Endothelial cell of umbilical vein (primary cell): Measurements from ENCODE around the gene TRMT10B. TPM values are rescaled to one million over a fixed set of nuclear protein-coding genes. Genes with fewer than 3 reads are reported as not detected.

Experiments
- BruUV-seq: library from RNA; stranded (reverse); fragments of 400-500 nt; replicated peaks from 2 replicates; lab custom pipeline; 2021; lab: Mats Ljungman, UMichigan
- CTCF ChIA-PET: fragments of 300-600, 350-600 bp; sonication (Branson Sonifier 250); formaldehyde crosslinking; loops from one replicate; lab custom pipeline; 2021; ENCODE audit warnings: antibody characterized with exemption, inconsistent platforms; lab: Charles Lee
- POLR2A ChIA-PET: fragments of 300-600, 350-600 bp; sonication (Branson Sonifier 250); formaldehyde crosslinking; loops from one replicate; lab custom pipeline; 2021; ENCODE audit warnings: antibody characterized with exemption, inconsistent platforms; lab: Charles Lee
- DNase-seq: peaks from one replicate; pipeline ENCODE4 v3.0.0-alpha.2; 2011; ENCODE audit warnings: low read depth, low spot score
- FAIRE-seq: peaks from 2 replicates; lab custom pipeline; 2011; peaks lifted over from hg19 to GRCh38; lab: Jason Lieb, UNC
- H2AFZ ChIP-seq: 2 replicates; pipeline ENCODE4 v1.6.0; 2012; ENCODE audit warnings: low read depth, low read length, control low read depth, inconsistent platforms
- H3K27ac ChIP-seq: 2 replicates; pipeline ENCODE4 v1.5.1; 2011; ENCODE audit warnings: low read depth, mild to moderate bottlenecking, control low read depth, low read length, moderate library complexity; ENCODE audit not compliant: insufficient read depth
- H3K27me3 ChIP-seq, 2 experiments: 2 replicates each; pipeline versions ENCODE4 v1.6.0 to v1.6.1; 2011; ENCODE audit warnings: low read length in 2 of 2, mixed read lengths in 1 of 2; ENCODE audit not compliant: control insufficient read depth in 2 of 2, insufficient read depth in 2 of 2
- H3K36me3 ChIP-seq, 2 experiments: 2 replicates in 1 of 2; 3 replicates in 1 of 2; pipeline ENCODE4 v1.5.1; 2011; ENCODE audit warnings: low read length in 2 of 2, mild to moderate bottlenecking in 1 of 2, moderate library complexity in 1 of 2; ENCODE audit not compliant: control insufficient read depth in 2 of 2, insufficient read depth in 2 of 2; ENCODE audit errors: extremely low read depth in 1 of 2
- H3K4me1 ChIP-seq: 3 replicates; pipeline ENCODE4 v1.5.1; 2011; ENCODE audit warnings: mild to moderate bottlenecking, low read length; ENCODE audit not compliant: control insufficient read depth, insufficient read depth; ENCODE audit errors: extremely low read depth
- H3K4me2 ChIP-seq: 2 replicates; pipeline ENCODE4 v1.6.1; 2011; ENCODE audit warnings: low read length, control low read depth, mixed read lengths; ENCODE audit not compliant: insufficient read depth
- H3K4me3 ChIP-seq, 3 experiments: fragments of 200-600 bp in 1 of 3; sonication (generic), shearing (Covaris generic) in 1 of 3; replicated peaks in 1 of 3; 2 replicates each; pipeline ENCODE4 v1.5.1; 2011 to 2016; ENCODE audit warnings: control low read depth in 3 of 3, low read length in 3 of 3, mild to moderate bottlenecking in 2 of 3, inconsistent platforms in 1 of 3, low read depth in 1 of 3, moderate library complexity in 1 of 3; ENCODE audit not compliant: insufficient read depth in 1 of 3
- H3K79me2 ChIP-seq: 2 replicates; pipeline ENCODE4 v1.6.0; 2012; ENCODE audit warnings: low read length, inconsistent platforms; ENCODE audit not compliant: control insufficient read depth, insufficient read depth
- H3K9ac ChIP-seq: replicated peaks from 2 replicates; pipeline ENCODE3; 2011; ENCODE audit warnings: low read length, control low read depth; ENCODE audit not compliant: insufficient read depth; ENCODE audit errors: extremely low read depth
- H3K9me1 ChIP-seq: replicated peaks from 3 replicates; pipeline ENCODE4 v1.6.0; 2011; ENCODE audit warnings: mild to moderate bottlenecking, low read length; ENCODE audit not compliant: control insufficient read depth, insufficient read depth; ENCODE audit errors: extremely low read depth
- H3K9me3 ChIP-seq: replicated peaks from 2 replicates; pipeline ENCODE4 v1.5.1; 2012; ENCODE audit warnings: low read length, inconsistent platforms; ENCODE audit not compliant: control insufficient read depth, insufficient read depth
- H4K20me1 ChIP-seq: replicated peaks from 2 replicates; pipeline ENCODE3; 2011; ENCODE audit warnings: mild to moderate bottlenecking, low read length; ENCODE audit not compliant: control insufficient read depth, insufficient read depth; ENCODE audit errors: extremely low read depth
- EZH2 ChIP-seq: IDR thresholded peaks from 2 replicates; pipeline ENCODE4 v1.6.1; 2012; ENCODE audit warnings: borderline replicate concordance, low read depth, mild to moderate bottlenecking, moderate library complexity, low read length, inconsistent platforms; ENCODE audit not compliant: severe bottlenecking
- GATA2 ChIP-seq: IDR thresholded peaks from 2 replicates; pipeline ENCODE4 v1.7.0; 2011; ENCODE audit warnings: low read depth, mild to moderate bottlenecking, moderate library complexity, mixed read lengths, low read length; ENCODE audit not compliant: insufficient read length, insufficient read depth
- JUN ChIP-seq: IDR thresholded peaks from 2 replicates; pipeline ENCODE4 v1.6.1; 2011; ENCODE audit warnings: borderline replicate concordance, low read depth; ENCODE audit not compliant: insufficient read length, insufficient read depth
- MYC ChIP-seq: IDR thresholded peaks from one replicate; pipeline ENCODE4 v1.6.1; 2011; ENCODE audit warnings: mild to moderate bottlenecking, low read depth, low read length
- POLR2A ChIP-seq: IDR thresholded peaks from 2 replicates; pipeline ENCODE4 v1.6.1; 2012; ENCODE audit warnings: low read depth, mild to moderate bottlenecking, control low read depth, low read length
- POLR2AphosphoS5 ChIP-seq: IDR thresholded peaks from 2 replicates; pipeline ENCODE4 v1.6.1; 2012; ENCODE audit warnings: low read depth, mild to moderate bottlenecking, control low read depth, low read length, moderate library complexity; ENCODE audit not compliant: insufficient read depth
- dilution Hi-C: fragments of 300-500 bp; cut with MboI; formaldehyde crosslinking; loops from one replicate; pipeline ENCODE4 v1.15.0; 2019; ENCODE audit warnings: low sequenced_read_pairs; ENCODE audit not compliant: extremely low pct_ligation_motif_present
- intact Hi-C: fragments of 100-400 bp; cut with micrococcal nuclease; formaldehyde crosslinking; loops from one replicate; pipeline ENCODE4 v1.10.0; 2022
- polyA plus RNA-seq, 4 experiments: library from polyadenylated mRNA; depleted of rRNA in 3 of 4; stranded (reverse) in 3 of 4; unstranded in 1 of 4; fragments of >200 nt; gene quantifications; 2 replicates each; pipeline versions ENCODE4 v1.2.1 to v1.2.3, GENCODE V29; 2011 to 2012; ENCODE audit warnings: missing spikeins in 1 of 4
- total RNA-seq: library from RNA; stranded (reverse); gene quantifications from 2 replicates; pipeline ENCODE4 v1.2.3, GENCODE V29; 2021
- TF ChIP-seq, protein P1 (sequence below): IDR thresholded peaks from 2 replicates; pipeline ENCODE4 v1.6.1; 2011; ENCODE audit not compliant: insufficient read depth, insufficient read length
- TF ChIP-seq, protein P2 (sequence below), 2 donors: IDR thresholded peaks; 1 replicate in 1 of 2; 2 replicates in 1 of 2; pipeline ENCODE4 v1.5.1; 2011; ENCODE audit warnings: low read length in 2 of 2, mild to moderate bottlenecking in 2 of 2, moderate library complexity in 2 of 2, control low read depth in 1 of 2, inconsistent platforms in 1 of 2, low read depth in 1 of 2; ENCODE audit not compliant: insufficient read depth in 1 of 2; ENCODE audit errors: extremely low read depth in 1 of 2

TRMT10B gene
- total and polyA plus RNA-seq, 2 donors (not counting 3 experiments of a cell fraction or from before 2014, with no cell fraction given) = 3.0 to 7.0 TPM

- intact Hi-C loops = no loop called here
- Histone ChIP-seq H3K27me3 (no peaks in the 10 kb centered on the region), H3K9me1 (no peaks in the 10 kb centered on the region), H3K9me3 (no peaks in the 10 kb centered on the region), H3K4me1 (no peaks in the 10 kb centered on the region), H3K79me2 (no peaks in the 10 kb centered on the region), H3K4me3 (no peak overlapping the region), H3K36me3 (no peaks in the 10 kb centered on the region), H4K20me1 (no peaks in the 10 kb centered on the region), H2AFZ (no peak overlapping the region), H3K9ac (no peak overlapping the region), H3K4me2 (no peak overlapping the region), H3K27ac (no peak overlapping the region)
- FAIRE-seq (peak; percentile 8), DNase-seq (no peak)
- POLR2A ChIA-PET = no interaction called here
- dilution Hi-C loops = no loop called here
- no TSS peak for BruUV-seq
- CTCF ChIA-PET = interaction anchor here (1.3 kb wide), 1 partner anchor 10 kb away, joined by 3 read pairs; no protein-coding TSS in a partner anchor
- no peak for TF ChIP-seq JUN
- TF ChIP-seq, protein P1, sequence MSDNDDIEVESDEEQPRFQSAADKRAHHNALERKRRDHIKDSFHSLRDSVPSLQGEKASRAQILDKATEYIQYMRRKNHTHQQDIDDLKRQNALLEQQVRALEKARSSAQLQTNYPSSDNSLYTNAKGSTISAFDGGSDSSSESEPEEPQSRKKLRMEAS = no peak
- no peak for TF ChIP-seq MYC
- TF ChIP-seq GATA2 = no peak
- TF ChIP-seq, protein P2, sequence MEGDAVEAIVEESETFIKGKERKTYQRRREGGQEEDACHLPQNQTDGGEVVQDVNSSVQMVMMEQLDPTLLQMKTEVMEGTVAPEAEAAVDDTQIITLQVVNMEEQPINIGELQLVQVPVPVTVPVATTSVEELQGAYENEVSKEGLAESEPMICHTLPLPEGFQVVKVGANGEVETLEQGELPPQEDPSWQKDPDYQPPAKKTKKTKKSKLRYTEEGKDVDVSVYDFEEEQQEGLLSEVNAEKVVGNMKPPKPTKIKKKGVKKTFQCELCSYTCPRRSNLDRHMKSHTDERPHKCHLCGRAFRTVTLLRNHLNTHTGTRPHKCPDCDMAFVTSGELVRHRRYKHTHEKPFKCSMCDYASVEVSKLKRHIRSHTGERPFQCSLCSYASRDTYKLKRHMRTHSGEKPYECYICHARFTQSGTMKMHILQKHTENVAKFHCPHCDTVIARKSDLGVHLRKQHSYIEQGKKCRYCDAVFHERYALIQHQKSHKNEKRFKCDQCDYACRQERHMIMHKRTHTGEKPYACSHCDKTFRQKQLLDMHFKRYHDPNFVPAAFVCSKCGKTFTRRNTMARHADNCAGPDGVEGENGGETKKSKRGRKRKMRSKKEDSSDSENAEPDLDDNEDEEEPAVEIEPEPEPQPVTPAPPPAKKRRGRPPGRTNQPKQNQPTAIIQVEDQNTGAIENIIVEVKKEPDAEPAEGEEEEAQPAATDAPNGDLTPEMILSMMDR (IDR thresholded peaks at IDR 0.05; ENCODE audit: extremely low read depth in 1 of 2, insufficient read depth in 1 of 2, low read depth in 1 of 2, low read length in 2 of 2) = no peak
- no peak for TF ChIP-seq POLR2AphosphoS5
- no peak for TF ChIP-seq POLR2A
- no peak for TF ChIP-seq EZH2
Observed at GRCh38 chr9:37760416-37761161, 7.0 kb downstream of the TRMT10B start.
